BLaER1 treated with 17β-estradiol and CSF1 and Interleukin-3, amounts not matched to agents 10 nM and 100 nM (cell line): Measurements from ENCODE around the gene QSOX2.
A peak's percentile ranks its signal among the peaks of the same experiment; 100 is the strongest.

Experiments used
- H3K27ac ChIP-seq, 11 experiments: shearing (Covaris generic); formaldehyde crosslinking; 2 replicates each; pipeline ENCODE4 v1.8.1; 2022
- H3K27me3 ChIP-seq, 11 experiments: shearing (Covaris generic); formaldehyde crosslinking; 2 replicates each; pipeline ENCODE4 v1.8.1; 2022
- H3K36me3 ChIP-seq, 11 experiments: shearing (Covaris generic); formaldehyde crosslinking; 2 replicates each; pipeline ENCODE4 v1.8.1; 2022
- H3K4me1 ChIP-seq, 10 experiments: shearing (Covaris generic); formaldehyde crosslinking; 2 replicates each; pipeline ENCODE4 v1.8.1; 2022
- H3K4me2 ChIP-seq, 11 experiments: shearing (Covaris generic); formaldehyde crosslinking; 2 replicates each; pipeline ENCODE4 v1.8.1; 2022
- H3K4me3 ChIP-seq, 10 experiments: shearing (Covaris generic); formaldehyde crosslinking; 2 replicates each; pipeline ENCODE4 v1.8.1; 2022
- H3K9ac ChIP-seq, 11 experiments: shearing (Covaris generic); formaldehyde crosslinking; 2 replicates each; pipeline ENCODE4 v1.8.1; 2022
- H3K9me3 ChIP-seq, 11 experiments: shearing (Covaris generic); formaldehyde crosslinking; replicated peaks in 1 of 11; 2 replicates each; pipeline ENCODE4 v1.8.1; 2022
- H4K20me1 ChIP-seq, 11 experiments: shearing (Covaris generic); formaldehyde crosslinking; 2 replicates each; pipeline ENCODE4 v1.8.1; 2022
- Cebpa-rat ChIP-seq, 11 experiments: shearing (Covaris generic); IDR thresholded peaks; 2 replicates each; pipeline ENCODE4 v1.8.1; 2022

The QSOX2 gene

GRCh38 chr9:136159851-136160250 lies 85.8 kb downstream of the QSOX2 start:
- no peak for TF ChIP-seq Cebpa-rat (IDR thresholded peaks at IDR 0.05)
- no peak overlapping the region for H3K9ac ChIP-seq
- no peak overlapping the region for H3K4me3 ChIP-seq
- peaks cover 0 to 8% (median 0%) of the 10 kb centered on the region in 11 experiments; a peak in 2 of 22 replicates for H4K20me1 ChIP-seq
- H3K4me2 ChIP-seq = peak overlapping the region in 3 of 11 experiments; percentile 28 to 49 (median 44); a peak in 4 of 22 replicates
- H3K27me3 ChIP-seq = peaks cover 0 to 7% (median 0%) of the 10 kb centered on the region in 11 experiments; a peak in 1 of 22 replicates
- peaks cover 9 to 18% (median 14%) of the 10 kb centered on the region in 11 experiments; a peak in 19 of 22 replicates for H3K9me3 ChIP-seq
- no peaks in the 10 kb centered on the region for H3K36me3 ChIP-seq
- peaks cover 0 to 30% (median 23%) of the 10 kb centered on the region in 10 experiments; a peak in 13 of 20 replicates for H3K4me1 ChIP-seq
- no peak overlapping the region for H3K27ac ChIP-seq

GRCh38 chr9:136157477-136158265 lies 87.9 kb downstream of the QSOX2 start:
- H3K9ac ChIP-seq = no peak overlapping the region
- H4K20me1 ChIP-seq = peaks cover 0 to 18% (median 0%) of the 10 kb centered on the region in 11 experiments; a peak in 2 of 22 replicates
- H3K4me2 ChIP-seq = peak overlapping the region in 8 of 11 experiments; percentile 1 to 52 (median 44); a peak in 16 of 22 replicates
- TF ChIP-seq Cebpa-rat (IDR thresholded peaks at IDR 0.05) = no peak
- H3K27ac ChIP-seq = no peak overlapping the region
- peaks cover 0 to 7% (median 0%) of the 10 kb centered on the region in 11 experiments; a peak in 1 of 22 replicates for H3K27me3 ChIP-seq
- peaks cover 0 to 35% (median 23%) of the 10 kb centered on the region in 10 experiments; a peak in 13 of 20 replicates for H3K4me1 ChIP-seq
- peaks cover 0 to 5% (median under 1%) of the 10 kb centered on the region in 11 experiments; a peak in 10 of 22 replicates for H3K9me3 ChIP-seq
- no peak overlapping the region for H3K4me3 ChIP-seq
- H3K36me3 ChIP-seq = no peaks in the 10 kb centered on the region
